ENCODE results near the gene KCNN1.
"Not testable (repeated sequence)": the region's sequence is repeated elsewhere in the genome, so short reads cannot be mapped to it uniquely, and the experiment has no call there.

Gene KCNN1

GRCh38 chr19:18032102-18032501 lies 65.2 kb downstream of the KCNN1 start:
- DNase-seq, result not testable (repeated sequence)

DNA sequence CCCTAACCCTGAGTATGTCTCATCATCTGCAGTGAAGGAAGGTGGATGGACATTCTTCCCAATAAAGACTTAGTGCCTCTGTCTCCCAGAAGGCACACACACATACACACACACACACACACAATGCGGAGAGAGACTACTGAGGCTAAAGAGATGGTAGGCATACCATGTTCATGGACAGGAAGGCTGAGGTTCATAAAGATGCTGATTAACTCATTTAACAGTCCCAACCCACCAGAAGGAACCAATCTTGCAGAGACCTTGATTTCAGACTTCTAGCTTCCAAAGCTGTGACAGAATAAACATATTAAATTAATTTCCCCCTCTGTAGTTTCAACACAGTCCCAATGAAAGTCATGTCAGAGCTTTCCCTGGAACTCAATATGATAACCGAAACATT lies 74.1 kb downstream of the KCNN1 start:
- no peak for DNase-seq

- DNase-seq, result no peak
These were observed 76.8 kb downstream of the KCNN1 start for GRCh38 chr19:18043676-18044075.

GRCh38 chr19:18044825-18045304 lies 78.0 kb downstream of the KCNN1 start:
- DNase-seq, result no peak

GRCh38 chr19:18045307-18046050 lies 78.6 kb downstream of the KCNN1 start:
- no peak for DNase-seq

- no peak for DNase-seq
These were observed 79.3 kb downstream of the KCNN1 start for GRCh38 chr19:18046059-18046718.

DNA sequence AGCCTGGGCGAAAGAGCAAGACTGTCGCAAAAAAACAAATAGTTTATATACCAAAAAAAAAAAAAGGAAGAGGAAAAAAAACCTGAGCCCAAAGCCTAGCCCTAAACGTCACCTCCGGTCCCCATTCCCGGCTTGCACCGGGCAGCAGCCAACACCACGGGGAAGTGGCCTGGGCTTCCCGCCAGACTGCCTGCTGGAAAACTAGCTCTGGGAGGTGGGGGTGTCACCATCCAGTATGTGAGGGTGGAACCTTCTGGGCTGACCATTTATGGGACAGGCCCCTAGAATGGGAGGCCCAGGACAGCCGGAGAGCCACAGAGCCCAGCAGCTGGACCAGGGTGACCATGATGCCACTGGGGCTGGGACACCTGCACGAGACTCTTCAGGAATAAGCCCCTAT lies 82.5 kb downstream of the KCNN1 start:
- no peak for DNase-seq

Measured in activated gamma-delta T cell (primary cell).